Stimulated activated CD4-positive, alpha-beta T cell treated with anti-CD3 and anti-CD28 coated beads, Interleukin-1b, Interleukin-23, amount 100 ng/mL, for 48 hours (primary cell): ENCODE measurements around the gene BRME1.
A peak's percentile ranks its signal among the peaks of the same experiment; 100 is the strongest.
"Not testable (repeated sequence)": the region's sequence is repeated elsewhere in the genome, so short reads cannot be mapped to it uniquely, and the experiment has no call there.

Experiments used
- DNase-seq: peaks from one replicate; pipeline ENCODE4 v3.0.0-alpha.2; 2020

BRME1 gene

DNA sequence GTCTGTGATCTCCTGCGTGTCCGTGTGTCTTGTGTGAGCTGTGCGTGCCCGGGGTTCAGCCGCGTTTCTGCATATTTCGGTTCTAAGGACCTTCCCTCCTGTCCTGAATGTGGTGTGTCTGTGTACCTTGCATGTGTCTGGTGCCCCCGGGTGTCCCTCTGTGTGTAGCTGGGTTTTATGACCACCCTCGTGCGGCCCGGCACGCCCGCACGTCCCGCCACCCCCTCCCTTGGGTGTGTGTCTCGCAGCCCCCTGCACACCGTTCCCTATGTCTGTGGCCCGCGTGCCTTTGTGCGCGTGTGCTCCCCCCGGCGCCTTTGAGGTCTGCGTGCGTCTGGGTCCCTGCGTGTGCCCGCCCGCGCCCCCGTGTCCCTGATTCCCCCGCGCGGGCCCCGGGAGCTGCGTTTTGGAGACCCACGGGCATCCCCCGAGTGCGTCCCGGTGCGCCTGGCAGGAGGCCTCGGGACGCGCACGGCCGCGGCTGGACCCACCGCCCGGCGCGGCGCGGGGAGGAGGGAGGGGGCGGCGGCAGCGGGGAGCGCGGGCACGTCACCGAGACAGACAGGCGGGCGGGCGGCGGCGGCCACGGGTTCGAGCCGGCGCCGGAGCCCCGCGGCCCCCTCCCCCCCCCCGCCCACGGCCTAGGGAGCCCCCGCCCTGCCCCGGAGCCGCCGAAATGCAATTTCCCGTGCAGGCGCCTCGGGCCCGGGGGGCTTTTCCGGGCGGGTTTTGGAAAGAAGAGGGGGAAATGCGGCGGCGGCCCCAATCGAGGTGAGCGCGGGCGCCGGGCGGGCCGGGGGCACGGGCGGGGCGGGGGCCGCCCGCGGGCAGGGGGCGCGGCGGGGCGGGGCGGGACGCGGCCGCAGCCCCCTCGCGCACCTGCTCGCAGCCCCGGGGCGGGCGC, 41.0 kb downstream of the BRME1 start:
- DNase-seq, result no peak

DNA sequence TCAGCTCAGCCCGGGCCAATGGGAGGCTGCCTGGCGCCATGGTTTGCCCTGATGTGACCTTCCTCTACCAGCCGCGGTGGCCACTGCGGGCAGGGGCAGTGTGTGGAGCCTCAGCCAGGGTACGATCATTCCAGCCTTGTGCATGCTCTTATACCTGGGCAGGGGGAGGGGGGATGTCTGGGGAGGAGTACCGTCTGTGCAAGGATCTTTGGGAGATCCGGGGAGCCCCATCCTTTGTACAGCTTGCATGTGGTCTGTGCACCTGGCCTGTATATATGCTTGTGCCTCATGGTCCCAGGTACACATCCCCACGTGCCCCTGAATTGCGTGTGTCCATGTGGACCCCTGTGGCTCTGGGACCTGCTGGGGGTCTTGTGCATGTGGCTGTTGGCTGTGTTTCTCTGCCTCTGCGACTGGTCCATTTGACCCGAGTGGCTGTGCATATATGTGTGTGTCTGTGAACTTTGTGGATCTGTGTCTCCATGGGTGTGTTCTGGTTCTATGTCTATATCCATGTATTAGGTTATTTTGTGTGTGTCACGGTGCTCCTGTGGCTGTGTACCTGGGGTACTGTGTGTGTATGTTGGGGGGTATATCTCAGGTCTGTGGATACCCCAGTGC, 41.8 kb downstream of the BRME1 start:
- no peak for DNase-seq

DNA sequence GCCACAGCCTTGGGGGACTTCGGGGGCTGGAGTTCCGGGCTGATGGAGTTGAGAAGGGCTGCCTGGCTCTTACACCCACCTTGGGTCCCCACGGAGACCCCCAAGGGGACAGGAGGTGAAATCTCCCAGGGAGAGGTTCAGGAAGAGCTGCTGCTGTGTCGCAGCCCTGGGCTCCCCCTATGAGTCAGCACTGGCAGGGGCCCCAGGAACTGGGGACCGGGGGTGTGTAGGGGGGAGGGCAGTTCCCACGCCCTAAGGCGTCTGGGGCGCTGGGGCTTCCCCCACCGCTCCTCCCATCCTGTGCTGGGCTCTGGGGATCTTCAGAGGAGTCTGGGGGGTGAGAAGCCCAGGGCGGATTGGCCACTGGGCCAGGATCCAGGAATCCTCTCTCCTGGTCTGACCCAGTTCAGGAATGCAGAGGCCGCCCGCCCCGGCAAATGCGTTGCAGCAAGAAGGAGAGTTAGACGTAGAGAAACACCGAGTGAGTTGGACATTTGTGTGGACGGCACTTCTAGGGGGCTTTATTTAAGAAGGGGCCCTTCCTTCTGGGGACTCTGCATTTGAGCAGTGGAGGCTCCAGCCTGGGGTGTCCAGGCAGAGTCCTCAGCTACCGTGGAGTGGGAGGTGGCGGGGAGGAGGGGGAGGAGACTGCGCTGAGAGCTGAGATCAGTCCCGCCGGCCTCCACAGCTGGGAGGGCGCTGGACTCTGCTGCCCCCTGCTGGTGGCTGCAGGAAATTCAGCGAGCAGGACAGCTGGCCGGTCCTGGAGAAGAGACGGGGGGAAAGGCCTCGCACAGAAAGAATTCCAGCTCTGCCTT, 44.0 kb downstream of the BRME1 start:
- peak; percentile 86 for DNase-seq

DNA sequence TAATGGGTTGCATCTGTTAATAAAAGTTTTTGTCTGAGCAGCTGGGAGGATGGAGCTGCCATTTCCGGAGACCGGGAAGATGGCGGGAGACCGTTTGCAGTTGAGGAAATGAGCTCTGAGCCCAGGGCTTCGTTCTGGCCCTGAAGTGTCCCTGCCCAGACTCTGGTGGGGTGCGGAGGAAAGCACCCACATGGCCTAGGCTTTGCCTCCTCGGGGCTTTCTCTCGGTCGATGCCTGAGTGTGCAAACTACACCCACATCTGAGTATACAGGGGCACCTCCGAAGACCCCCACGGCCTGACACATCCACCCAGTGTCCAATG, 44.6 kb downstream of the BRME1 start:
- no peak for DNase-seq

DNA sequence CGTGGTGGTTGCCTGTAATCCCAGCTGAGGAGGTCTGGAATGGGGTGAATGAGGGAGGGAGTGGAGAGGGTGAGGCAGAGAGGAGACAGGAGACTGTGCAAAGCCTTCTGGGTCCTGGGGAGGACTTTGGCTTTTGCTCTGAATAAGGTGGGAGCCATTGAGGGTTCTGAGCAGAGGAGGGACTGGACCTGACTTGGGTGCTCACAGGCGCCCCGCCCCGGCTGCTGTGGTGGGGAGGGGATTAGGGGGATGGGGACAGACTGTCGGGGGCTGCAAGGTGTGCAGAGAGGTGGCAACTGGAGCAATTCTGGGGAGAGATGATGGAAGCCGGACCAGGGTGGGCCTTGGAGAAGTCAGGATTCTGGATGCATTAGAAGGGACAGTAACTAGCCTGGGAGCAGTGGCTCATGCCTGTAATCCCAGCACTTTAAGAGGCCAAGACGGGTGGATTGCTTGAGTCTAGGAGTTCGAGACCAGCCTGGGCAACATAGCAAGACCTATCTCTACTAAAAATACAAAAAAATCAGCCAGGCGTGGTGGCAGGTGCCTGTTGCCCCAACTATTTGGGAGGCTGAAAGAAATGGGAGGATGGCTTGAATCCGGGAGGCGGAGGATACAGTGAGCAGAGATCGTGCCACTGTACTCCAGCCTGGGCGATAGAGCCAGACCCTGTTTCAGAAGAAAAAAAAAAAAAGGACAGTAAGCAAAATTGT, 45.1 kb downstream of the BRME1 start:
- no peak for DNase-seq

DNA sequence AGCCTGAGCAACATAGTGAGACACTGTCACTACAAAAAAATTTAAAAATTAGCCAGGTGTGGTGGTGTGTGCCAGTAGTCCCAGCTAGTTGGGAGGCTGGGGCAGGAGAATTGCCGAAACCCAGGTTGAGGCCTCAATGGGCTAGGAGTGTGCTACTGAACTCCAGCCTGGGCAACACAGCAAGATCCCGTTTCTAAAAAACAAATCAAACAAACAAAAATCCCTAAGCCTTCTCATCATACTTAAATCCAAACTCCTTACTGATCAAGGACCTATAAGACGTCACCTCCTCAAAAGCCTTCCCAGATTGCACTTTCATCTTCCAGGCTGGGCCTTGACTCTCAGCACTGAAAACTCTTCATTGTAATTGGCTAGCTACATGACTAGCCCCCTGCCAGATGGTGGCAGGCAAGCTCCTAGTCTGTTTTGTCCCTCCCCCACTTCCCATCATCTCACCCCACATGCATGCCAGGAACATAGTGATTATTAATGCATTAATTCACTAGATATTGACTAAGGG, 46.5 kb downstream of the BRME1 start:
- no peak for DNase-seq

DNA sequence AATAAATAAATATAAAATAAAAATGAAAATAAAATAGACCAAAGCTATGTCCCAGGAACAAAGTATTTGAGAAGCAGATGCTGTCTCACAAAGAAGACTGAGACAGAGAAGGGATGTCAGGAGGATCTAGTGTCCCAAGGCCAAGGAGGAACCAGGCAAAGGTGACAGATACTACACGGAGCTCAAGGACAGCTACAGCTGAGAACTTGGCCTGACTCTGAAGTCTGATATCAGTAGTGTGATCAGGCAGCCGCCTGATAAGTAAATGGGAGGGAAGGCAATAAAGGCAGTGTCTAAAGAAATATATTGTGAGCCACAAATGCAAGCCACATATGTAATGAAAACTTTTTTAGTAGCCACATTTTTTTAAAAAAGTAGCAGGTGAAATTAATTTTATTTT, 49.4 kb downstream of the BRME1 start:
- no peak for DNase-seq

DNA sequence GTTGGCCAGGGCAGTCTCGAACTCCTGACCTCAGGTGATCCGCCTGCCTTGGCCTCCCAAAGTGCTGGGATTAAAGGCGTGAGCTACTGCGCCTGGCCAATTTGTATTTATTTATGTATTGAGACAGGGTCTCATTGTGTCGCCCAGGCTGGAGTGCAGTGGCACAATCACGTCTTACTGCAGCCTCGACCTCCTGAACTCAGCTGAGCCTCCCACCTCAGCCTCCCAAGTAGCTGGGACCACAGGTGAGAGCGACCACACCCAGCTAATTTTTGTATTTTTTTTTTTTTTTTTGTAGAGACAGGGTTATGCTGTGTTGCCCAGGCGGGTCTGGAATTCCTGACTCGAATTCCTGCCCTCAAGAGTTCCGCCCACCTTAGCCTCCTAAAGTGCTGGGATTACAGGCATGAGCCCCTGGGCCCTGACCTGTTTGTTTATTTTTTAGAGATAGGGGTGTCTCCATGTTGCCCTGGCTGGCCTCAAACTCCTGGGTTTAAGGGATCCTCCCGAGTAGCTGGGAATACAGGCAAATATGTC, 53.7 kb downstream of the BRME1 start:
- not testable (repeated sequence) for DNase-seq

DNA sequence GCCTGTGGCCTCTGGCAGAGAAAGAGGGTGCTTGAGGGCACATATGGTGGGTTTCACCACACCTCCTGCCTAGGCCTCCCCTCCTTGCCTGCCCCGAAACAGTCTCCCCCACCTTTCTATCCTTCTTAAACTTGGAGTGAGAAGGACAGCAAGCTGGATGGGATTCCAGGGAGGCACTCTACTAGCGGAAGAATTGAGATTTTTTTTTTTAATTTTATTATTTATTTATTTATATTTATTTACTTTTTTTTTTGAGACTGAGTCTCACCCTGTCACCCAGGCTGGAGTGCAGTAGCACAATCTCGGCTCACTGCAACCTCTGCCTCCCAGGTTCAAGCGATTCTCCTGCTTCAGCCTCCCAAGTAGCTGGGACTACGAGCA, 54.2 kb downstream of the BRME1 start:
- DNase-seq, result not testable (repeated sequence)

DNA sequence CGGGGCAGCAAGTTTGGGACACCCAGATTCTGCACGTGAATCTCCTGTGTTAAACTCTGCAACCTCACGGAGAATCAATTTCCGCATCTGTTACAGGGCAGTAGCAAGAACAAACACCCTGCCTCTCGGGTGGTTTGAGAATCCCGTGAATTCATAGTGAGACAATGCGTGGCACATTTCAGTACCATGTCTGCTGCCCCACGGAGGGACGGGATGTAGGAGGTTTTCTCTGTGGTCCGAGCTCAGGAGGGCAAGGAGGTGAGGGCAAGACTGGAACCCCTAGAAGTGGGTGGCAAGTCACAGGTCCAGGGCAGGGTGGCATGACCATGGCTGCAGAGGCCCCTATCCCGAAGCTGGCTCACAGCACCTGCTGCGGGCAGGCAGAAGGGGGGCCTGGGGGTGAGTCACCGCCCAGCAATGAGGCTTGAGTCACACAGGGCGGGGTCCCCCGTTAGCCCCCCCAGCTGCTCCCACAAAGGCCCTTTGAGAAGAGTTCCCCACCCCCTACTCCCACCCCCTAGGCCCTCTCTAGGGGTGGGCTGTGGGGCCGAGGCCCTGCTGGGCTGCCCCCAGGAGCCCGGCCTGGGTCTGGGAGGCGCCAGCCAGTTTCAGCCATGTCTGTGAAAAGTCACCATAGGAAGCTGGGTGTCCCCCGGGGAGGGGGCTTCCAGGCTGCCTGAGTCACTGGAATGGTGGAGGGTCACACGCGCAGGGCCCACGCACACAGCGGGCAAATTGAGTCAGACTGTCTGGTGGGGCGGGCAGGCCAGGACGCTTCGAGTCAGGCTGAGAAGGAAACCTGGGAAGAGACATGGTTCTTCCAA, 54.8 kb downstream of the BRME1 start:
- peak; percentile 50 for DNase-seq

DNA sequence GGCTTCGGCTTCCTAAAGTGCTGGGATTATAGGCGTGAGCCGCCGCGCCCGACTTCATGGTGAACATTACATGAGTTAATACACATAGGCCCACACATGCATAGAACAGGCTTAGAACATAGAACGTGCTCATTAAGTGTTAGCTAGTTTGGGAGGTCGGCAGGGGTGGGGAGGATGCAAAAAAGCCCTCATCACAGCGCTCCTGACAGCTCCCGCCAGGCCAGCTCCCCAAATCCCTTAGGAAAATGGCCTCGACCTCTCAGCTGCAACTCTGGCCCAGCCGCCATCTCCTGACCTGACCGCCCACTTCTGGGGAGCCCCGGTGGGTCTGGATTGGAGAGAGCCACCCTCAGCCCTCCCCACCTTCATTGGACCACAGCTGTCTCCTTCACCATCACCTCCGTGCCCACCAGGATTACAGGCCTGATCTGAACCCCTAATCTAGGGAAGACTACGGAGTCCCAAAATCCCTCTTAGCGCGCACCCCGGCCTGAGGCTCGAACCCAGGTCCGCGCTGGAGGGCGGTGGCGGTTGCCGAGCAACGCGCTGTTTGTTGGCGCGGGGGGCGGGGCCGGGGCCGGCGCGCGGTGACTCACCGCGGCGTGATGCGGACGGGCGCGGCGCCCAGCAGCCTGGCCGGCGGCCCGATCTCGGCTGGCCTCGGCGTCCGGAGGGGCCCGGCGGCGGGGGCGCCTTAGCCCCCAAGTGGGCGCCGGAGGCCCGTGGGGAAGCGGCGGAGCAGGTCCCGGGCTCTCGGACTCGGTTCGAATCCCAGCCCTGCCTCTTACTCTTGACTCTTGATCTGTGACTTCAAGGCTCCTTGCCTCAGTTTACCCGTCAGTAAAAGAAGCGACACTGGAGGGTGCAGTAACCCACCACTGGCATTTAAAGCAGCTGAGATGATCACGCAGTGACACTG, 55.7 kb downstream of the BRME1 start:
- peak; percentile 67 for DNase-seq

DNA sequence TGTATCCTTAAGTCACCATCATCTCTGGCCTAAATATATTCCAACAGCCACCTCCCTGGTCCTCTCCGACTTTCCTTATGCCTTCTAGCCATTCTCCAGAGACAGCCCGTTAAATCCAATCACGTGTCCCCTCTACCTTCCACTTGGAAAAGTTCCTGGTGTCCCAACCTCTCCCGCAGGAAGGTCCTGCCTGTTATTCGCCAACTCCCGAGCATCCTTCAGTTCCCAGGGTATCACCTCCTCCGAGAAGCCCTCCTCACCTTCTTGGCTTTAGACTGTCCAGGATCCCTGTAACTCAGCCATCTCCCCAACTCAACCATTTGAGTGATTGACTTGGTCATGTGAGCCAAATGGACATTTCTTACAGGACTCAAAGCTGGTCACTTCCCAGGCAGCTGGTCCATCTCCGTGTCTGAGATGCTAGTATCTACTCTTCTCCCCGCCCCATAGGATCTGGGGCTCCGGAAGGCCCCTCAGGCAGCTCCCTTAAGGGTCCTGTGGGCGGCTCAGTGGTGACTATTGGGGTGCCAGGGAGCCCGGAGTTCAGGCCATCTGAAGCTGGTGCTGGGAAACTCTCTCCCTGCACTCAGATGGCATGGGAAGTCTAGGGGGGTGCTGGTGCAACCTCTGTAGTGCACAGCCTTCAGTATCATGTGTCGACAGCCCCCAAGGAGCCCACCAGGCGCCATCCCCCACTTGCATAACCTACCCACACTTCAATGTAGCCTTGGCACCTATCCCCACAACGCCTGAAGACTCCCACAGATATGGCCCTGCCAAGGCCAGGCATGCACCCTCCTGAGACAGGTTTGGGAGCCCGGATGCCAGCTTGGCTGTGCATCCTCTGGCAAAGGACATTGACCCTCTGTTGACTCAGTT, 56.9 kb downstream of the BRME1 start:
- no peak for DNase-seq

DNA sequence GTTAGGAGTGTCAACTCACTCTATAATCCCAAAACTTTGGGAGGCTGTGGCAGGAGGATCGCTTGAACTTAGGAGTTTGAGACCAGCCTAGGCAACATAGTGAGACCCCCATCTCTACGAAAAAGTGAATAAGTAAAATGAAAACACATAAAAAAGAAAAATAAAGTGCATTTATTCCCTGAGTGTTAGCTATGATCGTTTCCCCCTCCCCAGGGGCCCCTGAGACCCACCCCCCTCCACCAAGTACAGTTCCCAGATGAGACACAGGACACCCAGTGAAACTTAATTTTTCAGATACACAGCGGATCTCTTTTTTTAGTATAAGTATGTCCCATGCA, 57.6 kb downstream of the BRME1 start:
- no peak for DNase-seq

DNA sequence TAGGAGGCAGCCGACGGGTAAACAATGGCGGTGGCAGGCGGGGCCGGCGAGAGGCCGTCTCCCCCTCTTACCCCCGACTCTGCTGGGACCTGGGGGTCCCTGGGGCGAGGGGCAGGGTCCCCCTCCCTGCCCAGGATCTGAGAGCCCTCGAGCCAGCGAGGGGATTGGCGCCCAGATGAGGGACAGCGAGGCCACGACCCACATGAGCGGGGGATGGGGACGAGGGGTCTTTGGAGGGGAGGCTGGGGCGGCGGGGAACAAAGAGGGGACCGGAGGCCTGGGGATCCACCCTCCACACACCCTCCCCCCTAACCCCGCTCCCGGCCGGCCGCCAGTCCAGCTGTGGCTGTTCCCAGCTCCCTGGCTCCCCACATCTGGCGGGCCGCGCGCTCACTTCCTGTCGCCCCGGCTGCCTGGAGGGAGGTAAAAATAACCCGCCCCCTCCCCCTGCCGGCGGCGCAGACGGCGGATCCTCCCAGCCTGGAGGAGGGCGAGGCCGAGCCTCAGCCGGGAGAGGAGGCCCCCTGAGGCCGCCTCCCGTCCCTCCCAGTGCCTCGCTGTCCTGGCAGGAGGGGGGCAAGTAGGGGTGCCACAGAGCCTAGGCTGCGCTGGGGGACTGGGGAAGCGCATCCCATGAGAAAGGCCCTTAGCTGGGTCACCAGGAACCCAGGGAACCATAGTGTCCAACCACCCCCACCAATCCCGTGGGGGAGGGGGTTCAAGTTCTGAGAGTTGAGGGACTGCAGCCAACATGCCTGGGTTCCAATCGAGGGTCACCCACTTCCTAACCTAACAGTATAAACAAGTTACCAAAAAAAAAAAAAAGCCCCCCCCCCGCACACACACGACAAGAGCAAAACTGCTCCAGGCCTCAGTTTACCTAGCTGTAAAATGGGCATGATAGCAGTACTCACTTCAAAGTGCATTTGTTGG, 58.2 kb downstream of the BRME1 start:
- peak; percentile 84 for DNase-seq

DNA sequence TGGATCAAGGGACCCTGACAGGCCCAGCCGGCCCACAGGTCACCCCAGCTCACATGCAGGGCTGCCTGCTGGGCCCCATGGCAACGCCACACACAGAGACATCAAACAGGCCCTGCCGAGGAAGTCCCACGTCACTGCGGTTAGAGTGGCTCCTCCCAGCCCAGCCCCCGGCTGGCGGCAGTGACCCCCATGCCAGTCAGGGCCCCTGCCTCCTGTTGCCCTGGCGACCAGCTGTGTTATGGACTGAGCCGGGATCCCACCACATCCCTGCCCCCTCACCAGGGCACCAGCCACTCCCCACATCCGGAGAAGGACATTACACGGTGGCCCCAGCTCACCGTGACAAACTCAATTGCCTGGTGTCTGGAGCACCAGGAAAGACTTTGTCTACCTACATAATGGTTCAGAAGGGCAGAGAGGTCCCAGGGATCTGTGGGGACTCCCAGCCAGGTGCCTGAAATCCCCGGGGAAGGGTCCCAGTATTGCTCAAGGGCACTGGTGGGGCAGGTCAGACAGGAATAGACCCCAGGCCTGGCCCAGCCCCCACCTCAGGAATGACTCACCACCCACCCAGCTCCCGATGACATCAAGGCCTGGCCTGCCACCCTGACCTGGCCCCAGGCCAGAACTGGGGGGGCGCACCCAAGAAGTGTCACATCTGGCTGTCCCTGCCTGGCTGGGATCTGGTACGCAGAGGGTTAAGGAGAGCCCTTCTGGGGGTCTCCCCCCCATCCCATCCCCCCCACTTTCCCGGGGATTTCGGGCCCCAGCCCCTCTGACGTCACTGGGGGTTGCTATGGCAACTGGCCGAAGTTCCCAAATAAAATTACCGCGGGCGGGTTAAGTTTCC, 59.1 kb downstream of the BRME1 start:
- DNase-seq, result peak; percentile 96

DNA sequence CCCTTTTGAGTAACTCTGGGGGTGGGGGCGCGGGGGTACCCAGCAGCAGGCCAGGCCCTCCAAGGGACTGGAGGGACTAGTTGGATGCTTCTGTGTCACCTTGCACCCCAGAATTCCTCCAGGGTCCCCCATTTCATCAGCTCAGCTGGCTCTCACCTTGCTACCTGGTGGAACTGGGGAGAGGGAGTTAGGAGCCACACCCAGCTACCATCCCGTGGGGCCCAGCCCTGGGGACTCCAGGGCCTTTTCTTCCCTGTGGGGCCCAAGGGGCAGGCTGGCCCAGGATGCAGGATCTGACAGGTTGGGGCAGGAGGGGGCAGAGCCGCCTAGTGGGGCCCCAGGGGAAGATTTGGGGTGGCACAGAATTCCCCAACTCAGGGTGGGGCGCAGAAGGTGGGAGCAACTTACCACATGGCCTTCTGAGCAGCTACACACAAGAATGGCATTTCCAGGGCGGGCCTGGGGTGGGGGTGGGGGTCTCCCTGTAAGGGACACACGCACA, 61.7 kb downstream of the BRME1 start:
- DNase-seq, result no peak
